ENCODE data around the gene GDAP2.

- TF ChIP-seq POLR2AphosphoS5 (IDR thresholded peaks at IDR 0.05) (no peak), POLR2A (IDR thresholded peaks at IDR 0.05) (no peak), CTCF (IDR thresholded peaks at IDR 0.05) (no peak), EP300 (IDR thresholded peaks at IDR 0.05) (no peak)
These were observed 108.6 kb downstream of the GDAP2 start for GRCh38 chr1:117820694-117821381.

Data from sigmoid colon (tissue), 4 donors.